HCT116 (cell line): ENCODE results near the gene DNAL4. TPM values are rescaled to one million over a fixed set of nuclear protein-coding genes. Genes with fewer than 3 reads are reported as not detected.

ENCODE experiments used
- ATAC-seq: fragments of 200-7000 bp; cut with Tn5 transposase; 2 replicates; pipeline ENCODE4 v1.9.1; 2020; ENCODE audit warnings: mild to moderate bottlenecking, moderate library complexity
- BruUV-seq: library from RNA; stranded (reverse); fragments of 400-500 nt; replicated peaks from 2 replicates; lab custom pipeline; 2021; lab: Mats Ljungman, UMichigan
- CTCF ChIA-PET: fragments of 300-600 bp; sonication (Branson Sonifier 250); formaldehyde crosslinking; loops from one replicate; lab custom pipeline; 2021; ENCODE audit warnings: antibody characterized with exemption; lab: Charles Lee
- POLR2A ChIA-PET: fragments of 300-600, 350-600 bp; sonication (Branson Sonifier 250); formaldehyde crosslinking; loops from one replicate; lab custom pipeline; 2021; ENCODE audit warnings: antibody characterized with exemption; lab: Charles Lee
- RAD21 ChIA-PET, 2 experiments: fragments of 300-600 bp; sonication (Branson Sonifier 250); formaldehyde crosslinking; loops; one replicate each; lab custom pipeline; 2023; ENCODE audit warnings: low total read pairs in 2 of 2; ENCODE audit not compliant: uncharacterized antibody in 2 of 2, unreplicated experiment in 2 of 2, low non-redundant PET in 1 of 2; lab: Charles Lee
- DNase-seq: peaks from one replicate; pipeline ENCODE4 v3.0.0-alpha.2; 2010; ENCODE audit warnings: low read depth, low spot score
- H2AFZ ChIP-seq: fragments of 200-600 bp; shearing (Covaris generic), sonication (generic); 2 replicates; pipeline ENCODE4 v1.6.1; 2017; ENCODE audit warnings: low read depth, mixed run types, mixed read lengths, antibody characterized with exemption, low read length; ENCODE audit not compliant: poor library complexity, severe bottlenecking
- H3K27ac ChIP-seq: 2 replicates; pipeline ENCODE4 v1.5.1; 2012; ENCODE audit warnings: low read depth, low read length
- H3K27me3 ChIP-seq: fragments of 200-600 bp; sonication (generic); 2 replicates; pipeline ENCODE4 v1.6.1; 2016; ENCODE audit warnings: mixed run types, low read length, mixed read lengths; ENCODE audit not compliant: insufficient read depth
- H3K36me3 ChIP-seq, 2 experiments: fragments of 200-500 bp in 1 of 2; fragments of 200-600 bp in 1 of 2; sonication (Bioruptor generic) in 1 of 2; sonication (generic) in 1 of 2; 2 replicates each; pipeline versions ENCODE4 v1.5.1 to v1.6.1; 2014 to 2016; ENCODE audit warnings: low read length in 2 of 2, inconsistent platforms in 1 of 2, mixed read lengths in 1 of 2, mixed run types in 1 of 2; ENCODE audit not compliant: insufficient read depth in 2 of 2, control insufficient read depth in 1 of 2
- H3K4me1 ChIP-seq, 2 experiments: fragments of 200-600 bp in 1 of 2; sonication (generic) in 1 of 2; 2 replicates each; pipeline versions ENCODE4 v1.5.1 to v1.6.1; 2012 to 2017; ENCODE audit warnings: low read length in 2 of 2, inconsistent platforms in 1 of 2, mild to moderate bottlenecking in 1 of 2, mixed read lengths in 1 of 2, mixed run types in 1 of 2, moderate library complexity in 1 of 2; ENCODE audit not compliant: insufficient read depth in 2 of 2, control insufficient read depth in 1 of 2
- H3K4me2 ChIP-seq: fragments of 200-600 bp; sonication (generic); 2 replicates; pipeline ENCODE4 v1.6.1; 2017; ENCODE audit warnings: mixed run types, low read length, mixed read lengths
- H3K4me3 ChIP-seq, 2 experiments: fragments of 200-600 bp in 1 of 2; sonication (generic) in 1 of 2; replicated peaks in 1 of 2; 2 replicates each; pipeline ENCODE4 v1.5.1; 2011 to 2016; ENCODE audit warnings: low read length in 2 of 2, control low read depth in 1 of 2, low read depth in 1 of 2, mild to moderate bottlenecking in 1 of 2, mixed read lengths in 1 of 2, mixed run types in 1 of 2
- H3K79me2 ChIP-seq: fragments of 200-600 bp; sonication (generic); 2 replicates; pipeline ENCODE4 v1.6.1; 2017; ENCODE audit warnings: mild to moderate bottlenecking, mixed run types, low read length, moderate library complexity, mixed read lengths; ENCODE audit not compliant: insufficient read depth
- H3K9ac ChIP-seq: fragments of 200-600 bp; sonication (generic); 2 replicates; pipeline ENCODE4 v1.6.1; 2016; ENCODE audit warnings: low read length, mixed read lengths
- H3K9me2 ChIP-seq: fragments of 200-600 bp; sonication (generic), shearing (Covaris generic); 2 replicates; pipeline ENCODE4 v1.6.1; 2017; ENCODE audit warnings: mixed run types, mild to moderate bottlenecking, moderate library complexity; ENCODE audit not compliant: insufficient read depth
- H3K9me3 ChIP-seq, 2 experiments: fragments of 200-500 bp in 1 of 2; fragments of 200-600 bp in 1 of 2; sonication (Bioruptor generic) in 1 of 2; sonication (generic) in 1 of 2; 2 replicates each; pipeline ENCODE4 v1.6.1; 2014 to 2017; ENCODE audit warnings: low read length in 2 of 2, mixed read lengths in 2 of 2, inconsistent platforms in 1 of 2, low read depth in 1 of 2, mild to moderate bottlenecking in 1 of 2, mixed run types in 1 of 2, moderate library complexity in 1 of 2; ENCODE audit not compliant: control insufficient read depth in 1 of 2, insufficient read depth in 1 of 2
- H4K20me1 ChIP-seq: fragments of 200-600 bp; sonication (generic), shearing (Covaris generic); 2 replicates; pipeline ENCODE4 v1.6.1; 2017; ENCODE audit warnings: mixed run types, mild to moderate bottlenecking, moderate library complexity; ENCODE audit not compliant: insufficient read depth
- CBX3 ChIP-seq: IDR thresholded peaks from 2 replicates; pipeline ENCODE4 v1.6.1; 2012; ENCODE audit warnings: low read depth
- EGR1 ChIP-seq: IDR thresholded peaks from 2 replicates; pipeline ENCODE4 v1.6.1; 2012; ENCODE audit warnings: low read depth
- EZH2phosphoT487 ChIP-seq: fragments of 200-600 bp; IDR thresholded peaks from 2 replicates; pipeline ENCODE4 v1.6.1; 2018; ENCODE audit warnings: antibody characterized with exemption, borderline replicate concordance
- JUND ChIP-seq: IDR thresholded peaks from 2 replicates; pipeline ENCODE4 v1.6.1; 2012
- POLR2A ChIP-seq: IDR thresholded peaks from 2 replicates; pipeline ENCODE4 v1.7.0; 2011; ENCODE audit warnings: borderline replicate concordance; ENCODE audit not compliant: insufficient read depth, insufficient read length; ENCODE audit errors: extremely low read depth
- POLR2AphosphoS5 ChIP-seq: IDR thresholded peaks from 2 replicates; pipeline ENCODE4 v1.6.1; 2011; ENCODE audit warnings: mild to moderate bottlenecking, low read depth, low read length, moderate library complexity
- SIN3A ChIP-seq: IDR thresholded peaks from 2 replicates; pipeline ENCODE4 v1.6.1; 2012; ENCODE audit warnings: low read depth
- SP1 ChIP-seq: IDR thresholded peaks from 2 replicates; pipeline ENCODE4 v1.6.1; 2012; ENCODE audit warnings: low read depth
- SRF ChIP-seq: IDR thresholded peaks from 2 replicates; pipeline ENCODE4 v1.6.1; 2012; ENCODE audit warnings: low read depth
- ZNF274 ChIP-seq: fragments of 200-500 bp; sonication (Bioruptor generic); IDR thresholded peaks from 2 replicates; pipeline ENCODE4 v1.6.1; 2014; ENCODE audit warnings: mild to moderate bottlenecking, low read depth, low read length, inconsistent platforms
- intact Hi-C: fragments of 100-400 bp; cut with micrococcal nuclease; formaldehyde crosslinking; loops from 2 replicates; pipeline ENCODE4 v1.10.0; 2022
- total RNA-seq: library from RNA; stranded (reverse); gene quantifications from one replicate; pipeline ENCODE4 v1.2.1, GENCODE V29; 2021; ENCODE audit not compliant: unreplicated experiment
- TF ChIP-seq, protein P1 (sequence below), 3 experiments: fragments of 200-600 bp in 1 of 3; sonication (generic) in 1 of 3; IDR thresholded peaks in 2 of 3; conservative IDR thresholded peaks in 1 of 3; 2 replicates each; pipeline ENCODE4 v1.5.1; 2012 to 2017; ENCODE audit warnings: low read depth in 2 of 3, low read length in 2 of 3, antibody characterized with exemption in 1 of 3, borderline replicate concordance in 1 of 3, control low read depth in 1 of 3, mild to moderate bottlenecking in 1 of 3, mixed read lengths in 1 of 3, mixed run types in 1 of 3, moderate library complexity in 1 of 3; ENCODE audit not compliant: insufficient read depth in 1 of 3
- TF ChIP-seq, protein P2 (sequence below): IDR thresholded peaks from 2 replicates; pipeline ENCODE4 v1.6.1; 2012
- TF ChIP-seq, protein P3 (sequence below): IDR thresholded peaks from 2 replicates; pipeline ENCODE4 v1.6.1; 2012; ENCODE audit warnings: low read depth
- TF ChIP-seq, protein P4 (sequence below): IDR thresholded peaks from 2 replicates; pipeline ENCODE4 v1.6.1; 2011; ENCODE audit warnings: mild to moderate bottlenecking, low read length, moderate library complexity; ENCODE audit not compliant: insufficient replicate concordance; ENCODE audit errors: extremely low read depth

The DNAL4 gene
- total RNA-seq, 1 experiment from 2014 or later = 18.3 TPM

- intact Hi-C loops = no loop called here
- DNase-seq = no peak
- Histone ChIP-seq H3K4me3 (no peak overlapping the region), H3K4me1 (no peaks in the 10 kb centered on the region), H3K4me2 (no peak overlapping the region), H3K9ac (no peak overlapping the region), H3K27ac (no peak overlapping the region), H3K27me3 (peaks cover 10% of the 10 kb centered on the region; the same call in 1 of the 2 replicates), H3K9me3 (no peaks in the 10 kb centered on the region), H3K36me3 (no peaks in the 10 kb centered on the region), H2AFZ (no peak overlapping the region), H3K9me2 (no peaks in the 10 kb centered on the region), H4K20me1 (no peaks in the 10 kb centered on the region), H3K79me2 (no peaks in the 10 kb centered on the region)
- CTCF ChIA-PET = interaction anchor here (1.3 kb wide), 1 partner anchor 53 kb away, joined by 3 read pairs; no protein-coding TSS in a partner anchor
- TF ChIP-seq EGR1 (no peak), POLR2A (no peak), SIN3A (no peak), CBX3 (no peak), ZNF274 (no peak), POLR2AphosphoS5 (no peak), JUND (no peak), EZH2phosphoT487 (no peak), SP1 (no peak), SRF (no peak)
- TF ChIP-seq, protein P1, sequence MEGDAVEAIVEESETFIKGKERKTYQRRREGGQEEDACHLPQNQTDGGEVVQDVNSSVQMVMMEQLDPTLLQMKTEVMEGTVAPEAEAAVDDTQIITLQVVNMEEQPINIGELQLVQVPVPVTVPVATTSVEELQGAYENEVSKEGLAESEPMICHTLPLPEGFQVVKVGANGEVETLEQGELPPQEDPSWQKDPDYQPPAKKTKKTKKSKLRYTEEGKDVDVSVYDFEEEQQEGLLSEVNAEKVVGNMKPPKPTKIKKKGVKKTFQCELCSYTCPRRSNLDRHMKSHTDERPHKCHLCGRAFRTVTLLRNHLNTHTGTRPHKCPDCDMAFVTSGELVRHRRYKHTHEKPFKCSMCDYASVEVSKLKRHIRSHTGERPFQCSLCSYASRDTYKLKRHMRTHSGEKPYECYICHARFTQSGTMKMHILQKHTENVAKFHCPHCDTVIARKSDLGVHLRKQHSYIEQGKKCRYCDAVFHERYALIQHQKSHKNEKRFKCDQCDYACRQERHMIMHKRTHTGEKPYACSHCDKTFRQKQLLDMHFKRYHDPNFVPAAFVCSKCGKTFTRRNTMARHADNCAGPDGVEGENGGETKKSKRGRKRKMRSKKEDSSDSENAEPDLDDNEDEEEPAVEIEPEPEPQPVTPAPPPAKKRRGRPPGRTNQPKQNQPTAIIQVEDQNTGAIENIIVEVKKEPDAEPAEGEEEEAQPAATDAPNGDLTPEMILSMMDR (IDR thresholded peaks at IDR 0.05 in 2 of 3, conservative IDR thresholded peaks at IDR 0.05 in 1 of 3; ENCODE audit: borderline replicate concordance in 1 of 3, insufficient read depth in 1 of 3, low read depth in 2 of 3, low read length in 2 of 3) = no peak
- TF ChIP-seq, protein P2, sequence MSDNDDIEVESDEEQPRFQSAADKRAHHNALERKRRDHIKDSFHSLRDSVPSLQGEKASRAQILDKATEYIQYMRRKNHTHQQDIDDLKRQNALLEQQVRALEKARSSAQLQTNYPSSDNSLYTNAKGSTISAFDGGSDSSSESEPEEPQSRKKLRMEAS = no peak
- TF ChIP-seq, protein P3, sequence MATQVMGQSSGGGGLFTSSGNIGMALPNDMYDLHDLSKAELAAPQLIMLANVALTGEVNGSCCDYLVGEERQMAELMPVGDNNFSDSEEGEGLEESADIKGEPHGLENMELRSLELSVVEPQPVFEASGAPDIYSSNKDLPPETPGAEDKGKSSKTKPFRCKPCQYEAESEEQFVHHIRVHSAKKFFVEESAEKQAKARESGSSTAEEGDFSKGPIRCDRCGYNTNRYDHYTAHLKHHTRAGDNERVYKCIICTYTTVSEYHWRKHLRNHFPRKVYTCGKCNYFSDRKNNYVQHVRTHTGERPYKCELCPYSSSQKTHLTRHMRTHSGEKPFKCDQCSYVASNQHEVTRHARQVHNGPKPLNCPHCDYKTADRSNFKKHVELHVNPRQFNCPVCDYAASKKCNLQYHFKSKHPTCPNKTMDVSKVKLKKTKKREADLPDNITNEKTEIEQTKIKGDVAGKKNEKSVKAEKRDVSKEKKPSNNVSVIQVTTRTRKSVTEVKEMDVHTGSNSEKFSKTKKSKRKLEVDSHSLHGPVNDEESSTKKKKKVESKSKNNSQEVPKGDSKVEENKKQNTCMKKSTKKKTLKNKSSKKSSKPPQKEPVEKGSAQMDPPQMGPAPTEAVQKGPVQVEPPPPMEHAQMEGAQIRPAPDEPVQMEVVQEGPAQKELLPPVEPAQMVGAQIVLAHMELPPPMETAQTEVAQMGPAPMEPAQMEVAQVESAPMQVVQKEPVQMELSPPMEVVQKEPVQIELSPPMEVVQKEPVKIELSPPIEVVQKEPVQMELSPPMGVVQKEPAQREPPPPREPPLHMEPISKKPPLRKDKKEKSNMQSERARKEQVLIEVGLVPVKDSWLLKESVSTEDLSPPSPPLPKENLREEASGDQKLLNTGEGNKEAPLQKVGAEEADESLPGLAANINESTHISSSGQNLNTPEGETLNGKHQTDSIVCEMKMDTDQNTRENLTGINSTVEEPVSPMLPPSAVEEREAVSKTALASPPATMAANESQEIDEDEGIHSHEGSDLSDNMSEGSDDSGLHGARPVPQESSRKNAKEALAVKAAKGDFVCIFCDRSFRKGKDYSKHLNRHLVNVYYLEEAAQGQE = no peak
- TF ChIP-seq, protein P4, sequence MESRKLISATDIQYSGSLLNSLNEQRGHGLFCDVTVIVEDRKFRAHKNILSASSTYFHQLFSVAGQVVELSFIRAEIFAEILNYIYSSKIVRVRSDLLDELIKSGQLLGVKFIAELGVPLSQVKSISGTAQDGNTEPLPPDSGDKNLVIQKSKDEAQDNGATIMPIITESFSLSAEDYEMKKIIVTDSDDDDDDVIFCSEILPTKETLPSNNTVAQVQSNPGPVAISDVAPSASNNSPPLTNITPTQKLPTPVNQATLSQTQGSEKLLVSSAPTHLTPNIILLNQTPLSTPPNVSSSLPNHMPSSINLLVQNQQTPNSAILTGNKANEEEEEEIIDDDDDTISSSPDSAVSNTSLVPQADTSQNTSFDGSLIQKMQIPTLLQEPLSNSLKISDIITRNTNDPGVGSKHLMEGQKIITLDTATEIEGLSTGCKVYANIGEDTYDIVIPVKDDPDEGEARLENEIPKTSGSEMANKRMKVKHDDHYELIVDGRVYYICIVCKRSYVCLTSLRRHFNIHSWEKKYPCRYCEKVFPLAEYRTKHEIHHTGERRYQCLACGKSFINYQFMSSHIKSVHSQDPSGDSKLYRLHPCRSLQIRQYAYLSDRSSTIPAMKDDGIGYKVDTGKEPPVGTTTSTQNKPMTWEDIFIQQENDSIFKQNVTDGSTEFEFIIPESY = no peak
- RAD21 ChIA-PET = no interaction called here
- ATAC-seq = no peak
- POLR2A ChIA-PET = no interaction called here
- BruUV-seq = TSS peak; percentile 22
Observed at GRCh38 chr22:38819387-38819940, 25.5 kb upstream of the DNAL4 start.
